Upper lobe of right lung (tissue), 1 donor: Measurements from ENCODE around the gene MILR1. TPM values are rescaled to one million over a fixed set of nuclear protein-coding genes. Genes with fewer than 3 reads are reported as not detected.

ENCODE experiments used
- ATAC-seq: fragments of 200-7000 bp; cut with Tn5 transposase; one replicate; pipeline ENCODE4 v1.9.1; 2020; ENCODE audit warnings: mild to moderate bottlenecking, moderate library complexity
- DNase-seq: peaks from one replicate; pipeline ENCODE4 v3.0.0-alpha.2; 2020
- H3K27ac ChIP-seq: fragments of 200-600 bp; one replicate; pipeline ENCODE4 v1.8.0; 2022
- H3K27me3 ChIP-seq: fragments of 200-600 bp; one replicate; pipeline ENCODE4 v1.8.0; 2022; ENCODE audit warnings: mild to moderate bottlenecking
- H3K36me3 ChIP-seq: fragments of 200-600 bp; one replicate; pipeline ENCODE4 v1.8.0; 2022
- H3K4me1 ChIP-seq: fragments of 200-600 bp; one replicate; pipeline ENCODE4 v1.8.0; 2022
- H3K4me3 ChIP-seq: fragments of 200-600 bp; one replicate; pipeline ENCODE4 v1.8.0; 2022; ENCODE audit warnings: mild to moderate bottlenecking
- H3K9me3 ChIP-seq: fragments of 200-600 bp; one replicate; pipeline ENCODE4 v1.8.0; 2022
- intact Hi-C: fragments of 100-400 bp; cut with DNase I; formaldehyde crosslinking; loops from one replicate; pipeline ENCODE4 v1.11.0; 2022
- total RNA-seq: library from RNA; stranded (reverse); fragmentation: NEBNext Ultra II Directional; extraction: Animal tissue kit (Norgen Biotek cat#: 25700); gene quantifications from one replicate; pipeline ENCODE4 v1.2.1, GENCODE V29; 2021
- TF ChIP-seq, protein P1 (sequence below): fragments of 200-600 bp; IDR thresholded peaks from one replicate; pipeline ENCODE4 v1.8.0; 2022; ENCODE audit warnings: antibody characterized with exemption
- donor health status: DM: no; HTN: yes; CAD: no; lungs with severe emphysema.

MILR1 gene
- total RNA-seq, 1 donor from 2014 or later: 17.9 TPM

DNA sequence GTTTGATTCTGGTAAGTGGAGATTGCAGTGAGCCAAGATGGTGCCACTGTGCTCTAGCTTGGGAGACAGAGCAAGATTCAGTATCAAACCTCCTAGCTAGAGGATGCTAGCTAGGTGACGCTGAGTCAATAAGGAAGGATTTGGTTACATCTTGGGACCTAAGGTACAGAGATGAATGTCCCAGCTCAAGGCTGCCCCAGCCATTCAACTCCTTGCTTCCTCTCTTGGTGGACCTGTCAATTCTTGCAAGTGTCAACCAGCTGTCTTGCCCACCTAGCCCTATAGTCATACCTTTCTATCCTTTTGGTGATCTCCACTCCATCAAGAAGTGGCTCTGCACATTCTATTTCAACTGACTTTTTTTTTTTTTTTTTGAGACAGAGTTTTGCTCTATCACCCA lies 1.4 kb upstream of the MILR1 start:
- no peaks in the 10 kb centered on the region for H3K9me3 ChIP-seq
- H3K4me1 ChIP-seq: peaks cover 13% of the 10 kb centered on the region
- no peaks in the 10 kb centered on the region for H3K36me3 ChIP-seq
- H3K4me3 ChIP-seq: no peak overlapping the region
- TF ChIP-seq, protein P1, sequence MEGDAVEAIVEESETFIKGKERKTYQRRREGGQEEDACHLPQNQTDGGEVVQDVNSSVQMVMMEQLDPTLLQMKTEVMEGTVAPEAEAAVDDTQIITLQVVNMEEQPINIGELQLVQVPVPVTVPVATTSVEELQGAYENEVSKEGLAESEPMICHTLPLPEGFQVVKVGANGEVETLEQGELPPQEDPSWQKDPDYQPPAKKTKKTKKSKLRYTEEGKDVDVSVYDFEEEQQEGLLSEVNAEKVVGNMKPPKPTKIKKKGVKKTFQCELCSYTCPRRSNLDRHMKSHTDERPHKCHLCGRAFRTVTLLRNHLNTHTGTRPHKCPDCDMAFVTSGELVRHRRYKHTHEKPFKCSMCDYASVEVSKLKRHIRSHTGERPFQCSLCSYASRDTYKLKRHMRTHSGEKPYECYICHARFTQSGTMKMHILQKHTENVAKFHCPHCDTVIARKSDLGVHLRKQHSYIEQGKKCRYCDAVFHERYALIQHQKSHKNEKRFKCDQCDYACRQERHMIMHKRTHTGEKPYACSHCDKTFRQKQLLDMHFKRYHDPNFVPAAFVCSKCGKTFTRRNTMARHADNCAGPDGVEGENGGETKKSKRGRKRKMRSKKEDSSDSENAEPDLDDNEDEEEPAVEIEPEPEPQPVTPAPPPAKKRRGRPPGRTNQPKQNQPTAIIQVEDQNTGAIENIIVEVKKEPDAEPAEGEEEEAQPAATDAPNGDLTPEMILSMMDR: no peak
- no peaks in the 10 kb centered on the region for H3K27me3 ChIP-seq
- intact Hi-C loops: no loop called here
- no peak for DNase-seq
- ATAC-seq: no peak
- H3K27ac ChIP-seq: no peak overlapping the region

DNA sequence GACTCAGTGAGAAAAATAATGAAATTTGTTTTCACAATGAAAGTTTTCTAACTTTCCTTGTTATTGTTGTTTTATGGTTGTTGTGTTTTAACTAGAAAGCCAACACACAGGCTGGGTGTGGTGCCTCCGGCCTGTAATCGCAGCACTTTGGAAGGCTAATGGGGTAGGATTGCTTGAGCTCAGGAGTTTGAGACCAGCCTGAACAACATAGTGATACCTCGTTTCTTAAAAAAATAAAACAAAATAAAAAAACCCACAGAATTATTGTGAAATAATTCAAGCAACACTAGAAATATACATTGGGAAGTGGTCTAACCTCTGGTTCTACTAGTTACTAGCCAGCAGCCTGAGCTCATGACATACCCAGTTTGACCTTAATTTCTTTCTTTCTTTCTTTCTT lies 630 bp downstream of the MILR1 start:
- Histone ChIP-seq H3K27me3 (no peaks in the 10 kb centered on the region), H3K4me1 (peaks cover 10% of the 10 kb centered on the region), H3K27ac (peak overlapping the region; percentile 80), H3K9me3 (no peaks in the 10 kb centered on the region), H3K36me3 (no peaks in the 10 kb centered on the region), H3K4me3 (peak overlapping the region; percentile 37)
- DNase-seq (no peak), ATAC-seq (peak; percentile 48)
- intact Hi-C loops: no loop called here
- TF ChIP-seq, protein P1: no peak

DNA sequence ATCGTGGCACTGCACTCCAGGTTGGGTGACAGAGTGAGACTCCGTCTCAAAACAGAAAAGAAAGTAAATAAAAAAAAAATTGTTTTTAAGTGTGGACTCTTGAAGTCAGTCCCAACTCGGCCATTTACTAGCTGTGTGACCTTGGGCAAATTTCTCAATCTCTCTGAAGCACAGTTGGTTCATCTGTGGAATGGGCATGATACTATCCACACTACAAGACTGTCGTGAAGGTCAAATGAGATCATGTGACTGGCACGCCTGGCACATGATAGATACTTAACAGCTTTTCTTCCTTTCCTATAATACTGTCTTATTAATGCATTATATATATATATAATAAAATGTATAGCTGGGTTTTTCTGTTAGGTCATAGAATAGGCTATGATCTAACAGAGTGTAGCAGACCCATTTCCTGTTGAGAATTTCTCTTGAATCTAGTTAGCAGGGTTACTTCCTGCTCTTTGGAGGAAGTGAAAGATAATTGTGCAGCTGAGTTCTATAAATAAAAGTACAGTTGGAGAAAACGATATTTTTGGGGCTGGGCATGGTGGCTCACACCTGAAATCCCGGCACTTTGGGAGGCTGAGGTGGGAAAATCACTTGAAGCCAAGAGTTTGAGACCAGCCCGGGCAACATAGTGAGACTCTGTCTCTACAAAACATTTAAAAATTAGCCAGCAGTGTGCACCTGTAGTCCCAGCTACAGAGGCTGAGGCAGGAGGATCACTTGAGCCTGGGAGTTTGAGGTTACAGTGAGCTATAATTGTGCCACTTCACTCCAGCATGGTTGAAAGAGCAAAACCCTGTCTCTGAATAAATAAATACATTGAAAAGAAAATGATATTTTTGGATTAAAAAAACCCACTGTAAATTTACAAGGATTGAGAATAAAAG lies 7.3 kb downstream of the MILR1 start:
- intact Hi-C loops: no loop called here
- peak; percentile 67 for ATAC-seq

DNA sequence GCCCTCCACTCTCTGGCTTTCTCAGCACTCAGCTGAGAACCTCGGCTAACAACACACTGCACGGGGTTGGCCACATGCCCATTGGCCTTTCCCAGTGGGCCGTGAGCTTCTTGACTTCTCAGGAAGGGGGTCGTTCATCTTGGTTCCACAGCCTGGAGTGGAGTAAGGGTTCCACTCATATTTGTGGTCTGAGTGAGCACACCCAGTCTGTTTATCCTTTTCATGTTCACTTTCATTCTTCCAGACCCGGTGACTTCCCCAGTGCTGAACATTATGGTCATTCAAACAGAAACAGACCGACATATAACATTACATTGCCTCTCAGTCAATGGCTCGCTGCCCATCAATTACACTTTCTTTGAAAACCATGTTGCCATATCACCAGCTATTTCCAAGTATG lies 8.2 kb downstream of the MILR1 start:
- H3K27me3 ChIP-seq: no peaks in the 10 kb centered on the region
- no peak overlapping the region for H3K27ac ChIP-seq
- intact Hi-C loops: no loop called here
- H3K4me3 ChIP-seq: no peak overlapping the region
- DNase-seq: no peak
- no peaks in the 10 kb centered on the region for H3K36me3 ChIP-seq
- ATAC-seq: no peak
- TF ChIP-seq, protein P1: no peak
- H3K9me3 ChIP-seq: no peaks in the 10 kb centered on the region
- peaks cover 6% of the 10 kb centered on the region for H3K4me1 ChIP-seq

More for the DNA sequence above, 7.3 kb downstream of the MILR1 start:
- peaks cover 6% of the 10 kb centered on the region for H3K4me1 ChIP-seq
- H3K27me3 ChIP-seq: no peaks in the 10 kb centered on the region
- no peak overlapping the region for H3K4me3 ChIP-seq
- H3K9me3 ChIP-seq: no peaks in the 10 kb centered on the region
- peak overlapping the region; percentile 11 for H3K27ac ChIP-seq
- no peak for DNase-seq
- TF ChIP-seq, protein P1: no peak
- no peaks in the 10 kb centered on the region for H3K36me3 ChIP-seq

DNA sequence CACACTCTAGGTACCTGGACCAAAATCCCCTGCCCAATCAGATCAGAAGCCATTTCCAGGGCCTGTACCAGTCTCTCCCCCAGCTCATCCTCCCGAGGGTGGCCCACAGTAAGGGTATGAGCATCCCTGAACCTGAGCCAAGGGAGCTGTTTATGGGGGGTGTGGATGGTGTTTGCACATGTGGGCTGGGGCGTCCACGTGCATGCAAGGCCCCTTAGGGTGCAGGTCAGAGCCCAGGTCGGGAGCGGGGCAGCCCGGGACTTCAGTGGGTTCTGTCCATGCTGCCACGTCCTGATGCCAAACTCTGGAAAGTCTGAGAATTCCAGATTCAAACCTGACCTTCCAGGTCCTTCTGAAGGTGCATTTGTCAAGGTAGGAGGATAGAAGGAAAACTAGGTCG lies 9.8 kb downstream of the MILR1 start:
- H3K27ac ChIP-seq: no peak overlapping the region
- DNase-seq (no peak), ATAC-seq (peak; percentile 12)
- no peaks in the 10 kb centered on the region for H3K36me3 ChIP-seq
- H3K4me3 ChIP-seq: no peak overlapping the region
- H3K9me3 ChIP-seq: no peaks in the 10 kb centered on the region
- peaks cover 6% of the 10 kb centered on the region for H3K4me1 ChIP-seq
- intact Hi-C loops: no loop called here
- TF ChIP-seq, protein P1: no peak
- H3K27me3 ChIP-seq: no peaks in the 10 kb centered on the region
